Measurements from ENCODE around the gene TFF1.

Gene TFF1

GRCh38 chr21:42362198-42362597, 4.1 kb downstream of the TFF1 start:
- no peak for DNase-seq (ENCODE audit: low spot score)

- no peak for DNase-seq (ENCODE audit: low spot score)
These were observed 5.0 kb downstream of the TFF1 start for GRCh38 chr21:42361286-42361685.

GRCh38 chr21:42360317-42360716, 6.0 kb downstream of the TFF1 start:
- no peak for DNase-seq (ENCODE audit: low spot score)

- DNase-seq (ENCODE audit: low spot score) = no peak
These were observed 7.4 kb downstream of the TFF1 start for GRCh38 chr21:42358937-42359336.

GRCh38 chr21:42358261-42358660, 8.1 kb downstream of the TFF1 start:
- DNase-seq (ENCODE audit: low spot score) = no peak

- no peak for DNase-seq (ENCODE audit: low spot score)
These were observed 9.0 kb downstream of the TFF1 start for GRCh38 chr21:42357307-42357706.

GRCh38 chr21:42356650-42357049, 9.7 kb downstream of the TFF1 start:
- DNase-seq (ENCODE audit: low spot score) = no peak

- DNase-seq (ENCODE audit: low spot score) = no peak
These were observed 10.3 kb downstream of the TFF1 start for GRCh38 chr21:42356046-42356445.

GRCh38 chr21:42353623-42354022, 12.7 kb downstream of the TFF1 start:
- no peak for DNase-seq (ENCODE audit: low spot score)

GRCh38 chr21:42352441-42353095, 13.8 kb downstream of the TFF1 start:
- DNase-seq (ENCODE audit: low spot score) = no peak

GRCh38 chr21:42351626-42352440, 14.5 kb downstream of the TFF1 start:
- DNase-seq (ENCODE audit: low spot score) = no peak

GRCh38 chr21:42350927-42351426, 15.4 kb downstream of the TFF1 start, which contains the start of gene TFF2:
Gene TFF2, minus strand, starts transcription at chr21:42350994. Its CDS starts 37 bp downstream, at chr21:42350957.
- DNase-seq (ENCODE audit: low spot score) = no peak

GRCh38 chr21:42350318-42350910, 15.9 kb downstream of the TFF1 start:
- DNase-seq (ENCODE audit: low spot score) = no peak

- DNase-seq (ENCODE audit: low spot score) = no peak
These were observed 16.7 kb downstream of the TFF1 start for GRCh38 chr21:42349420-42350317.

- no peak for DNase-seq (ENCODE audit: low spot score)
These were observed 17.6 kb downstream of the TFF1 start for GRCh38 chr21:42348762-42349161.

- no peak for DNase-seq (ENCODE audit: low spot score)
These were observed 18.6 kb downstream of the TFF1 start for GRCh38 chr21:42347601-42348327.

GRCh38 chr21:42346866-42347600, 19.3 kb downstream of the TFF1 start:
- DNase-seq (ENCODE audit: low spot score) = no peak

- no peak for DNase-seq (ENCODE audit: low spot score)
These were observed 19.9 kb downstream of the TFF1 start for GRCh38 chr21:42346441-42346840.

GRCh38 chr21:42344631-42345030, 21.7 kb downstream of the TFF1 start:
- no peak for DNase-seq (ENCODE audit: low spot score)

GRCh38 chr21:42343963-42344510, 22.3 kb downstream of the TFF1 start:
- DNase-seq (ENCODE audit: low spot score) = no peak
